SIG-M5 (cell line): Measurements from ENCODE around the gene FAM50A.
"Not testable (repeated sequence)": the region's sequence is repeated elsewhere in the genome, so short reads cannot be mapped to it uniquely, and the experiment has no call there.

Experiments
- DNase-seq: peaks from one replicate; lab custom pipeline; 2025; lab: John Stamatoyannopoulos, UW

The FAM50A gene

DNA sequence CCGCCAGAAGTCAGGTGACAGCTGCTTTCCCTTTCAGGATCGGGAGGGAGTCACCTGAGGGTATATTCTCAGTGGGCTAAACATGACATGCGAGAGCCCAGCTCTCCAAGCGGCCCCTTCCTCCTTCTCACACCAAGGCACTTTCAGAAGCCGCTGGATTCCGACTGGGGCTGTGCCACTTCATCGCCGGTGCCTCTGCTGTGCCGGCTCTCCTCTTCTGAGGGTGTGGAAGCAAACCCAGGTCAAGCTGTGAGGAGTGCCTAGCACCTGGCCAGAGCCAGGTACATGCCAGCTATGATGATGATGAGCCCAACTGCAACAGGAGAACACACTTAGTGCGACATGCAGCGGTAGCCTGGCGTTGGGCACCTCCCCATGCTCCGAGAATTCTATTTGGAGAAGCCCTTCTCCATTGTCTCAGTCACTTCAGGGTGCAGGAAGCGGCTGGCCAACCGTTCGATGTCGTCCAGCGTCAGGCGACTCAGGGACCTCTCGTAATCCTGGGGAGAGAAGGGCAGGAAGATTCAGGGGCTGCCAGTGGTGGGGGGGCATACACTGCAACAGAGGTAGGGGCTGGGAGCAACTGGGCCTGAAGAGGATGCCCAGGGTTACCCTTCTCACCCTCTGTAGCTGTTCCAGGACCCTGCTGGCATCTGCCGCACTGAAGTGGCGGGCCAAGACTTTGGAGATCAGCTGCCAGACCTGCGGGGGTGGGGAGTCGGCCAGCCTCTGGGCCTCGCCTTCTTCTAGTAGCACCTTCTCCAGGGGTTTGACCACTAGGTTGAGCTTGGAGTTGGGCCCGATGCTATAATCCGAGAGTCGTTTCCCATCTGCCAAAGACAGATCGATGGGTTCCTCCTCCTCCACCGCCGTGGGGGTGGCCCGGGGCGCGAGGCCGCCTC, 41.5 kb downstream of the FAM50A start:
- DNase-seq = no peak

DNA sequence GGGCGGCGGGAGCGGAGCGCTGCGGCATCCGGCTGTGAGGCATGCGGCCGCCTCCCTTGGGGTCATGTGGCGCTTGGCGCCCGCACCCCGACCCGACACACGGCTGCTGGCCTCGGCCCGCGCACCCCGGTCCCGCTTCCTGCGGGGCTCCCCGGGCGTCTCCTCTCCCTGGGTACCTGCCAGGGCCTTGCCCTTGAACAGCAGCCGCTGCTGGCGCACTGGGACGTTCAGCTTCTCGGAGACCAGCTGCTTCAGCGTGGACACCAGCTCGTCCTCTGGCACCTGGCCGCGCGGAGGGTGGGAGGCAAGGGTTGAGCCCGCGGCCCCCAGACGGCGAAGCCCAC, 42.1 kb downstream of the FAM50A start:
- DNase-seq = no peak

DNA sequence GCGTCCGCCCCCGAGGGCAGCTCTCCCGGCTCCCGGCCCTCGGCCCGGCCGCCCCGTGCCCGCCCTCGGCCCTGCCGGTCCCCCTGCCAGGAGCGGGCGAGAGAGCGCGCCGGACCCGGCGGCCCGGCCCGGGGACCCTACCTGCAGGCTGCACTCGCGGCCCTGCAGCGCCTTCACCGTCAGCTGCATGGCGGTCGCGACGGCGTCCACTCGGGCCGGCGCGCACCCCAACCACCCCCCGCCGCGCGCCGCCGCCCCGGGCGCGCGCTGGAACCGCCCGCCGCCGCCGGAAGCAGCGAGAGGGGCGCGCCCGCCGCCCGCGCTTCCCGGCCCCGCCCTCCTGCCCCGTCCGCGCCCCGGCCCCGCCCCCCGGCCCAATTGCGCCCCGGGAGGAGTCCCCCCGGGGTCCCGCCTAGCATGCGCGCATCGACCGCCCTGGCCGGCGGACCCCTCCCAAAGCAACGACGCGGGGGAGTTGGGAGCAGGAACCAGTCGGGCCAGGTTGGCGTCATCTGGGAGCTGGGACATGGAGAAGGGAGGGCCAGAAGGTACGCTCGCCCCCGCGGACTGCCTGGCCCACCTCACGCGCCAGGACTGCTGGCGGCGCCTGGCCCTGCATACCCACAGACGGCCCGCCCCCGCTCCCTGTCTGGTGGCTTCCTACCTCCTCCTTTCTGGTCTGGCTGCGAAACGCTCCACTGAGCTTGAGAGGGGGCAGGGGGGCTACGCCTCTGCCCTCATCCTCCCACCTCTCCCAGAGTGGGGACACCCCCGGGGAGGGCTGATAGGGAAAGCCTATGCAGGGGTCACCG, 42.7 kb downstream of the FAM50A start, which contains the start of gene UBL4A:
UBL4A (minus strand) TSS at position 220 of the 812 bp plus-strand sequence; CDS start at position 189, 31 bp downstream.
- DNase-seq = no peak

DNA sequence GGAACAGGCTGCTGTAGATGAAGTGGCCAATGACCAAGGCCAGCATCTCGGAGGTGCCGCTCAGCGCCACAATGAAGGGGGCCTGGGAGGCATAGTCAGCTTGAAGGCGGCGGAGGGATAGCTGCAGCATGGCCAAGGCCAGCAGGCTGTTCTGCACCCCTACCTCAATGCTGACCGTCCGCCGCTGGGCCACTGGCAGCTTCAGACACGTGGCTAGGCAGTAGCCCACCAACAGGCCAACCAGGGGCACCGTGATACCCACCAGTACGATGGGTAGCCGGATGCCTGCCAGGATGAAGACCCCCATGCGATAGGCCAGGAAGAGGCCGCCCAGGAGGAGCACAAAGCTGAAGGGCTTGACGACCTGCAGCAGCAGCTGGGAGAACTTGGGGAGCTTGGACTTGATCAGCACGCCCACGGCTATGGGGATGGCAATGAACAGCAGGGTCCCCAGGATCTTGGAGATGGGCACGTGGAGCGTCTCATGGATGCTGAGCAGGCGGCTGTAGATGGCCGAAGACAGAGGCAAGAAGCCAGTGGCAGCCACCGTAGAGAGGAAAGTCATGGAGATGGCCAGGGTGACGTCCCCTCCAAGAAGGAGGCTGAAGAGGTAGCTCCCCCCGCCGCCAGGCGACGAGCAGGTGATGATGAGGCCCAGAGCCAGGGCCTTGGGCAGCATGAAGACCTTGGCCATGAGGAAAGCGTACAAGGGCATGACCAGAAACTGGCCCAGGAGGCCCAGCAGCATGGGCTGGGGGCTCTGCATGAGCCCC, 43.8 kb downstream of the FAM50A start:
- DNase-seq = no peak

DNA sequence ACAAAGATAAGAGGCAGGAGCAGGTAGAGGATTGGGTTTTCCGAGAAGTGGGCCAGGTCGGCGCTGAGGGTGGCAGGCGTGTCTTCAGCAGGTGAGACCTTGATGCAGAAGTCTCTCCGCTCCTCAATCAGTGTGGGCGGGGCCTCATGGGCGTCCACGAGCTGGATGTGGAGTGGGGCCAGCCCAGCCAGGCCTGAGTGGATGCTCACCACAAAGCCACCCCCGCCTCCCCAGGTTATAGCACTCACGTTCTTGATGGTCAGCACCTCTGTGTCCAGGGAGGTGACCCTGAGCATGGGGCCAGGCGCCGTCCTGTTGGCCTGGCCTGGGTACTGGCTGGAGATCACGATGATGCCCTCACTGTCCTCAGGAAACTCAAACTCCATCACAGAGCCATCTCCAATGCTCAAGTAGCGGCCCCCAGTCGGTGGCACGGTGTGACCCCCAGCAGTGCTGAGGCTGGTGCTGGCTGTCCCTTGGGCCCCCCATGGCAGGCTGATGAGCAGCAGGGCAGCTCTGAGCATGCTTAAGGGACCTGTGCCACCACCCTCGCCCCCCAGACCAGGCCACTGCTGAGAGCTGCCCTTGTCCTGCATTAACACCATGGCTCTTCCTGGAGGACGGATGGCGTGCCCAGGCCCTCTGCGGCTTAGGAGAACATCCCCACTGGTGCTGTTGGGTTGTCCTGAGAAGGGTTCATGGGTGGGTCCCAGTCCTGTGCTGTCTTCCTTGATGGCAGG, 44.6 kb downstream of the FAM50A start:
- no peak for DNase-seq

DNA sequence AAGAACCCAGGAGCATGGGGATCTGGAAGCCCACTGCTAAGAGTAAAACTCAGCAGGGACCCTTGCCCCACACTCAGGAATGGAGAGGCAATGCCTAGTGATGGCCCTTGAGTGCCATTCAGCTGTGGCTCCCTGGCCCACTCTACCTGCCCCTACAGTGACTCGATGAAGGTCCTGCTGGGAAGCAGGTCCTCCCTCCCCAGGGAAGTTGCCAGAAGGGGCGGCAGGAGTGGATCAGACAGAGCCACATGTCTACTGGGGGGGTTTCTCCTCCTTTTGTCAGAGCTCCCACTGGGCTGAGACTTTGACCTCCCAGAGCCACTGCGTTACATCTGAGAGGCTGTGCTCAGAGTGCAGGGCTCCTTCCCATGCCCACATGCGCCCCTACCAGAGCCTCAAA, 45.2 kb downstream of the FAM50A start:
- DNase-seq = no peak

DNA sequence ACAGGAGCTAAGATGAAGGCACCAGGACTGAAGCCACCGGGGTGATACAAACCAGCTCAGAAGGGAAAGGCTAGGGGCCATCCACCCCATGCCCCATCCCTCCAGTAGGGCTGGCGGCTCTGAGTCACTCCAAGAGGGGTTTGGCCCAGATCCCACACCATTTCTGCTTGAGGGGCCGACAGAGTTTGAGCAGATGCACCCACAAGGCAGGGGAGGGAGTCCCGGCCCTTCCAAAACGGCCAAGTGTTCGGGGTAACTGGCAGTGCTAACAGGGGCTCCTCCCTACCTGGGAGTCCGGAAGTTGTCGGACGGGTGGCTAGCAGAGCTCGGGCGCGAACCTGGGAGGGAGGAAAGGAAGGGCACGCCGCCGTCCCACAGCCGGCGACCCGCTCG, 46.1 kb downstream of the FAM50A start:
- no peak for DNase-seq

DNA sequence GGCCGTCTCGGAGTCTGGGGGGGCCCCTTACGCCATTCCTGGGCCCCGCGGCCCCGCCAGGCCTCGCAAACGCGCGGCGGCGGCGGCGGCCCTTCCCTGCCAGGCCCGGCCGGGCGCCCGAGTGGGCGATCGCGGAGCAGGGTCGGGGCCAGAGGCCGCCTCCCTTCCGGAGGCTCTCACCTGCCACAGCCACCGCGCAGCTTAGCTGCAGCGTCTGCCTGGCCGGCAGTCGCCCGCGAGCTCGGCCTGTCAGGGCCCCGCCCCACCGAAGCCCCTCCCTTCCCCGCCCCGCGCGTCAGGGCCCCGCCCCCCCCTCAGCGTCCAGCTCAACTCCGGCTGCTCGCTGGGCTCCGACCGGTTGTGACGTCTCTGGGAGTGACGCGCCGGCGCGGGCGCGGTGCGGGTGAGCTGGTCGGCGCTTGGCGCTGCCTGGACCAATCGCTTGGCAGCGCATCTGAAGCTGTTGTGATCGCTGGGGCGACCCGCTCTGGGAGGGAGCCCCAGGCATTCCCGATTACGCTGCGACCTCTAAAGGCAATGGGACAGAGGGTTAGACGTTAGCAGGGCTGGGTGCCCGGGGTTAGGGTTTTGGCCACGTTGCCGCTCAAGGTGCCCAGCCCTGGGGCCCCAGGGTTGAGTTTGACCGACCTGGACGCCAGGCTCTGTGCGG, 46.6 kb downstream of the FAM50A start, which contains the start of gene SLC10A3:
SLC10A3 (minus strand) TSS at position 216 of the 670 bp plus-strand sequence. CDS start 1,689 bp downstream, outside the sequence.
- peak; percentile 18 for DNase-seq

DNA sequence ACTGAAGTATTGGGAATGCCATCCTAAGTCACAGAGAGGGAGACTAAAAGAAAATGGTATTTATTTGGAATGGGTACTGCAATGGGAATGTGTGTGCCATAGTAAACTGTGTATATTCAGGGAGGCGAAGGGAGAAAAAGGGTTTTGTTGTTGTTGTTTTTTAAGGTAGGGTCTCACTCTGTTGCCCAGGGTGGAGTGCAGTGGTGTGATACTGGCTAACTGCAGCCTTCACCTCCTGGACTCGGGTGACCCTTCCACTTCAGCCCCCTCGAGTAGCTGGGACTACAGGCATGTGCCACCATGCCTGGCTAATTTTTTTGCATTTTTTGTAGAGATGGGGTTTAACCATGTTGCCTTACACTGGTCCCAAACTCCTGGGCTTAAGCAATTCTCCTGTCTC, 50.8 kb downstream of the FAM50A start:
- DNase-seq = no peak

DNA sequence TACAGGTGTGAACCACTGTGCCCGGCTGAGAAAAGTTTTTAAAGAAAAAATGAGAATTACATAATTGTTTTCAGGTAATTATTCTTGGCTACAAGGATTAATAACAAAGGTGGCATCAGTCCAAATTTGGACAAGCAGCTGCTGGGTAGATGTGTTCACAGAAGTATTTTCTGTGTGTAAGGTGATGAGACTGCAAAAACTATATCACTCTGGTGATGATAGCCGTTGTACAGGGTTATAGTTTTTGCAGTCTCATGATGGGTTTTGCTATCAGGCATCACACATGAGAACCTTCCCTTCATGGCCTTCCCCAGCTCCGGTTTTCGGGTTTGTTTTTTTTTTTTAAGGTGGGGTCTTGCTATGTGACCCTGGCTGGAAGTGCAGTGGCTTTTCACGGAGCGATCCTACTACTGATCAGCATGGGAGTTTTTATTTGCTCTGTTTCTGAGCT, 51.6 kb downstream of the FAM50A start:
- DNase-seq = no peak

DNA sequence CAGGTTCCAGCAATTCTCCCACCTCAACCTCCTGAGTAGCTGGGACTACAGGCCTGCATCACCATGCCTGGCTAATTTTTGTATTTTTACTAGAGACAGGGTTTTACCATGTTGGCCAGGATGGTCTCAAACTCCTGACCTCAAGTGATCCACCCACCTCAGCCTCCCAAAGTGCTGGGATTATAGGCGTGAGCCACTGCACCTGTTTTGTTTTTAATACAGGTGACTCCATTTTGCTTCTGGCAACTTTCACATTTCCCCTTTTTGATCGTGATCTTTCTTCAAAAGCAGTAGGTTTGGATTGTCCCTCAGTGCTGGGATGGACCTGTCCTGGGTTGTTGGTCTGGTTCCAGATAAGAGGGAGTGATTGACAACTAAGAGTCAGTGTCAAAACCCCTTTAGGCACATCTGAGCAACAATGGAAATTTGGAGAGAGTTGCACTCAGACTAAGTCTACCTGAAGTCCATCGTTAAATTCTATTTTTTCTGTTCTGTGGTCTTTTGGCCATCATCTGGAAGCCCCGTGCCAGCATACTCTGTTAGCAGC, 52.7 kb downstream of the FAM50A start:
- DNase-seq = not testable (repeated sequence)
